ENCODE measurements around the gene CDC42BPA. TPM values are rescaled to one million over a fixed set of nuclear protein-coding genes. Genes with fewer than 3 reads are reported as not detected.

Gene CDC42BPA
- total and polyA plus RNA-seq, 2 of the 8 experiments (the other 6 are each of a cell fraction or from before 2014, with no cell fraction given): 7.1 to 28.5 TPM

- no peak overlapping the region for H2BK120ac ChIP-seq (replicated peaks; ENCODE audit: low read depth, low read length)
- TF ChIP-seq E2F6 (IDR thresholded peaks at IDR 0.05) (no peak), ASH2L (IDR thresholded peaks at IDR 0.05; ENCODE audit: low read length) (no peak), GABPA (IDR thresholded peaks at IDR 0.05; ENCODE audit: borderline replicate concordance, insufficient read depth, low read length) (no peak), RFX5 (IDR thresholded peaks at IDR 0.05; ENCODE audit: borderline replicate concordance, low read depth, low read length) (no peak)
- FAIRE-seq: no peak
- H3K18ac ChIP-seq (ENCODE audit: extremely low read depth, low read length): no peak overlapping the region
- H3K23ac ChIP-seq (ENCODE audit: insufficient read length): no peak overlapping the region
- H3K4ac ChIP-seq (replicated peaks; ENCODE audit: insufficient read length, low read depth, low read length): no peak overlapping the region
- no peaks in the 10 kb centered on the region for H3K79me2 ChIP-seq (ENCODE audit: control insufficient read depth in 1 of 2, insufficient read depth in 2 of 2, low read length in 2 of 2)
- H3K14ac ChIP-seq (ENCODE audit: insufficient read length): no peak overlapping the region
- H3K4me3 ChIP-seq (ENCODE audit: extremely low read depth in 1 of 4, insufficient read depth in 2 of 4, low read depth in 3 of 4, low read length in 4 of 4): no peak overlapping the region
- no peaks in the 10 kb centered on the region for H3K23me2 ChIP-seq (ENCODE audit: low read depth, low read length)
- no peak overlapping the region for H4K8ac ChIP-seq (ENCODE audit: extremely low read depth, insufficient read depth, low read length)
- no peaks in the 10 kb centered on the region for H3K4me1 ChIP-seq (replicated peaks in 1 of 4; ENCODE audit: control insufficient read depth in 3 of 4, insufficient read depth in 4 of 4, low read length in 3 of 4)
- H2AFZ ChIP-seq (ENCODE audit: low read length): no peak overlapping the region
- peaks cover 4% of the 10 kb centered on the region in 2 experiments; a peak in 2 of 4 replicates for H3K9me3 ChIP-seq (ENCODE audit: insufficient read depth in 2 of 2, low read depth in 1 of 2, low read length in 1 of 2)
- H3K4me2 ChIP-seq (ENCODE audit: insufficient read depth in 1 of 2, low read depth in 2 of 2, low read length in 2 of 2): no peak overlapping the region
- DNase-seq (ENCODE audit: low read depth in 1 of 2, low spot score in 2 of 2): no peak
- POLR2A ChIA-PET (ENCODE audit: partially characterized antibody): no interaction called here
- no peak overlapping the region for H3K56ac ChIP-seq (replicated peaks; ENCODE audit: insufficient read length, low read depth, low read length)
- H2BK15ac ChIP-seq (ENCODE audit: low read length): no peak overlapping the region
- H3K36me3 ChIP-seq (ENCODE audit: control insufficient read depth in 2 of 4, insufficient read depth in 4 of 4, low read length in 3 of 4): peaks cover 0 to 5% (median 1%) of the 10 kb centered on the region in 4 experiments; a peak in 3 of 8 replicates
- H2BK20ac ChIP-seq (ENCODE audit: low read length): no peak overlapping the region
- no peak overlapping the region for H4K91ac ChIP-seq (replicated peaks; ENCODE audit: insufficient read length, low read length)
- H4K20me1 ChIP-seq (replicated peaks in 1 of 2; ENCODE audit: control insufficient read depth in 1 of 2, insufficient read depth in 2 of 2, low read length in 2 of 2): no peaks in the 10 kb centered on the region
- CTCF ChIA-PET (ENCODE audit: partially characterized antibody): no interaction called here
- no peak overlapping the region for H2AK5ac ChIP-seq (ENCODE audit: low read depth, low read length)
- H3K9ac ChIP-seq (replicated peaks in 1 of 4; ENCODE audit: extremely low read depth in 1 of 4, low read depth in 3 of 4, low read length in 3 of 4): no peak overlapping the region
- H3K27me3 ChIP-seq (replicated peaks in 1 of 4; ENCODE audit: control insufficient read depth in 3 of 4, extremely low read depth in 1 of 4, insufficient read depth in 3 of 4, low read length in 3 of 4): no peaks in the 10 kb centered on the region
- no peak overlapping the region for H3K27ac ChIP-seq (ENCODE audit: low read depth, low read length)
- WGBS, 2 experiments (ENCODE audit: extremely low coverage in 1 of 2, insufficient coverage in 1 of 2, insufficient read length in 1 of 2, insufficient replicate concordance in 2 of 2, low coverage in 1 of 2, low lambda C conversion rate in 2 of 2, missing lambda C conversion rate in 1 of 2): 92% methylated on average over 2 of the region's 2 CpGs; no CpG with 5 or more reads in 1 of the 2 experiments
- H2BK12ac ChIP-seq (ENCODE audit: low read depth, low read length): no peak overlapping the region
- no peaks in the 10 kb centered on the region for H3K79me1 ChIP-seq (ENCODE audit: low read depth, low read length)
- H2BK5ac ChIP-seq (ENCODE audit: low read depth, low read length): no peak overlapping the region
- no peak overlapping the region for H4K5ac ChIP-seq (ENCODE audit: insufficient read length, low read depth, low read length)
Measured at GRCh38 chr1:227086636-227087035, 231.7 kb downstream of the CDC42BPA start.

All from H1 (cell line).